ENCODE data around the gene ELOVL6.
"Not testable (repeated sequence)": the region's sequence is repeated elsewhere in the genome, so short reads cannot be mapped to it uniquely, and the experiment has no call there.

ELOVL6 gene

DNA sequence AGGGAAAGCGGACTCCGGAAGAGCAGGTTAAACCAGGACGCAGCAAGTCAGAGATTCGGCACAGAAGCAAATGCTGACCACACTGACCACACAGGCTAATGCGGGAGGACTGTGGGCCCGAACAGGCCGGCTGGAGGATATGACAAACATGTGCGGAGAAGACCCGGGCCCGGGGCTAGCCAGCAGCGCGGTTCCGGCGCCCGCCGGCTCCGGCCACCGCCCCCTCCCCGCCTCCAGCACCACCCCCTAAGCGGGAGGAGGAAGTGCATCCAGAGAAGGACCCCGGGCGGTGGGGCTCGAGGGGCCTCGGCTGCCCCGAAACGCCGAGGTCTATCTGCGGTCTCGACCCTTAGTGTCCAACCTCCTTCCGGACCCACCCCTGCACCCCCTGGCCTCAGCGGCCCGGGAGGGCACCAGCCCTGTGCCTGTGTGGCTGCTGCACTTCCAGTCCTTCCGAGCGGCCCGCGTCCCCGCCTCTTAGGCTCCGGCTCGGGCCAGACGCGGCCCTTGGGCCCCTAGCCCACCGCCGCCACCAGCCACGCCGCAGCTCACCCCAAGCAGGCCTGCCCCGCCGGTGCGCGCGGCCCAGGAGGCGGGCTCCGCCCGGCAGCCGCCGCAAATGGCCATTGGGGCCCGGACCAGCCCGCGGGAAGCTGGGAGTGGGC, 2.1 kb downstream of the ELOVL6 start:
- peak; percentile 47 for DNase-seq

DNA sequence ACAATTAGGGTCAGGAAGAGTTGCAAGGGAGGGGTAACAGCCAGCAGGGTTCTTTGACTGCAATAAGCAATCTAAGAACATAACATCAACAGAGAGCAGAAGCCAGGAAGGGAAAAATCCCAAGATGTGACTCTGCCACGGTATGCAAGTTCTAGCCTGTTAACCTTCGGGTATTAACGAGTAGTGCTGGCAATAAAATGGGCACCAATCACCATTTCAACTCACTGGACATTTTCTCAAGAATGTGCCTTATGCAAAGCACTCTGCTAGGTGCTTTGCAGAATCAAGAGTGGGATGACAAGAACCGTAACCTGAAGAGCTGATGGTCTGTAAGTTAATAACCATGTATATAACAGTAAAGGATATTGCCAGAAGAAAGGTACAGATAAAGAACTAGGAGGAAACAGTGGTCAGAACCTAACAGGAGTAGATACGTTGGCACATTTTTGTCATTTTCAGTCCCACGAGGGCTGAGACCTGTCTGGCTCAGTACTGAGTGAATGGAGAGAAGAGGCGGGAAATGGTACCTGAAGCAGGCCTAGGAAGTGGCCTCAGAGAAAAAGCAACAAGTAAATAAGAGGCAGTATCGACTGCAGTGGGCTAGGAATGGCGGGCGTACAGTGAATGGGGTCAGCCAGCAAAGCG, 2.7 kb downstream of the ELOVL6 start:
- peak; percentile 47 for DNase-seq

DNA sequence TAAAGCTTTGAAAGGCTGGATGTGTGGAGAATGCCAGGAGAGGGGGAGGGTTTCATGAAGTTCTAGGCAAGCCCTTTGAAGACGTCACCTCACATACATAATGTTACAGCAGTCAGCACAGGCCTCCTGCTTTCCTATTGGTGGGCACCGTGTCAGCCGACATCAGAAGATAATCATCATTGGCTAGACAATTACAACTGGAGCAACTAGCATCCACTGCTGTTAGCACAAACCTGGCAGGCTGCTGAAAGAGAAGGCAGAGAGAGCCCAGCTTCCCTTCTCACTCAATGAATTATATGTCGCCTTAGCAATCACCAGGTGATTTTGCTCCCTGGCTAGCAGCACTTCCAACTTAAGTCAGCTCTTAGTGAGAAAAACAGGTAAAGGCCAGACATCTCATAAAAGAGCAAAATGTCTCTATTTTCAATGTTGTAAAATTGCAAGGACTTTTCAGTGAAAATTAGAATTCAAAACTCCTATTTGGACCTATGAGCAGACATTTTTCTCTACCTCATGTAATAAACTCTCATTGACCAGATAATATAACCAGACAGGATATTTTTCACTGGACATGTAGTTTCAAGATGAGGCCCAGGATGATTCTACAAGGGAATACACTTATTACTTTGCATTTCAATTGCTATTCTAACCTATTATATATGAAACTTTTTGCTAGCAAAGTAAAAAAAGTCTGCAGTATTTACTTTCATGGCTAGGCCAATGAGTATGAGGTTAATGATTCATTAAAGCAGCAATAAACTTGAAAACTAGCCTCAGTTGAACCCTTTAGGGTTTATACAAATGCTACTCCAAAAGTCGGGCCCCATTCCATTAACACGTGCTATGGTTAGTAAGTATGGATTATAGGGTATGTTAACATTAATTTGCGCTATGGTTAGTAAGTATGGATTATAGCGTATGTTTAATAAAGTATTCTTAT, 4.3 kb downstream of the ELOVL6 start:
- peak; percentile 84 for DNase-seq

DNA sequence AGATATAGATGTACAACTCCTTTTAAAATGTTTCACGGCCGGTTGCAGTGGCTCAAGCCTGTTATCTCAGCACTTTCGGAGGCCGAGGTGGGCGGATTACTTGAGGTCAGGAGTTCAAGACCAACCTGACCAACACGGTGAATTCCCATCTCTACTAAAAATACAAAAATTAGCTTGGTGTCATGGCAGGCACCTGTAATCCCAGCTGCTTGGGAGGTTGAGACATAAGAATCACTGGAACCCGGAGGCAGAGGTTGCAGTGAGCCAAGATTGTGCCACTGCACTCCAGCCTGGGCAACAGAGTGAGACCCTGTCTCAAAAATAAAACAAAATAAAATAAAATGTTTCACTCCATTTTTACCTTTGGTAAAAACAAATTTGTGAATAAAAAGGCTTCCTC, 5.1 kb downstream of the ELOVL6 start:
- not testable (repeated sequence) for DNase-seq

DNA sequence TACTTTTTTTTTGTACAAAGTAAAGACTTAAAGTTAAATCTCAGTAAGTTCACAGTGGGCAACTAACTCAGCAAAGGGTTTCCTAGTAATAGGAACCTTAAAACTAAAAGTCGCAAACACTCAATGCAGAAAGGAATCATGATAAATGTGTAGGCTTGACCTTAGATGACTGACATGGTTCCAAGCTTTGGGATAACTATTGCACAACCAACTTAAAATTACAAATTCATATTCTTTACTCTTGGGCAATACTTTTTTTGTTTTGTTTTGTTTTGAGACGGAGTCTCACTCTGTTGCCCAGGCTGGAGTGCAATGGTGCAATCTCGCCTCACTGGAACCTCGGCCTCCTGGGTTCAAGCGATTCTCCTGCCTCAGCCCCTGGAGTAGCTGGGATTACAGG, 8.2 kb downstream of the ELOVL6 start:
- DNase-seq: no peak

DNA sequence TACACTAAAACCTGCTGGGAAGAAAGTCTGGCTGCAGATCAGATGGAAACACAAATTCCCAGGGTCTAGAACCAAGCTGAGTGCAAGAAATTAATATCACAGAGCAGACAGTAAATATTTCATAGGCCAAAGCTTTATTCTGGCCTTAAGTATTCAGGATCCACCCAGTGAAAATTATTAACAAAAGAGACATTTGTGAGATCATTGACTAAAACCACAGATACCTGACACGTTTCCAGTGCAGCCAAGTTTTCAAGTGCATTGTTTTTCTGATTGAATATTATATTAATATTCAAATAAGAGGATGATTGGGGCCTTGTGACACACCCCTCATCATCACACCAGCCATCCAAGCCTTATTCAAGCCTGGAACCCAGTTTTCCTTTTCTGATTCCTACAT, 10.3 kb downstream of the ELOVL6 start:
- no peak for DNase-seq

DNA sequence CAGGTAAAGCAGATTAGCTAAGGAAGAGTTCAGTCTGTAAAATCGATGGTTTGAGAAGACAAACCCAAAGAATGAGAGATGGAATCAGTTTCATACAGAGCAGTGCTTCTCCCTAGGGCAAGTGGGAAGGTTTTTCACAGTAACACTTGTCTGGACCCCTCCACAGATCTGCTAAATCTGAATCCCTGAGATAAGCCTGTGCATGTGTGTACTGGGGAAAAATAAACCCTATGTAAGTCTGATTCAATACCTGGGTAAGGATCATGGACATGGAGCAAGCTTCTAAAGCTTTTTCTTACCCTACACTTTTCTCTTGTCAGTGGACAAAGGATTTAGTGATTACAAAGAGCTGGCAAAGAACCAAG, 13.6 kb downstream of the ELOVL6 start:
- DNase-seq: no peak

DNA sequence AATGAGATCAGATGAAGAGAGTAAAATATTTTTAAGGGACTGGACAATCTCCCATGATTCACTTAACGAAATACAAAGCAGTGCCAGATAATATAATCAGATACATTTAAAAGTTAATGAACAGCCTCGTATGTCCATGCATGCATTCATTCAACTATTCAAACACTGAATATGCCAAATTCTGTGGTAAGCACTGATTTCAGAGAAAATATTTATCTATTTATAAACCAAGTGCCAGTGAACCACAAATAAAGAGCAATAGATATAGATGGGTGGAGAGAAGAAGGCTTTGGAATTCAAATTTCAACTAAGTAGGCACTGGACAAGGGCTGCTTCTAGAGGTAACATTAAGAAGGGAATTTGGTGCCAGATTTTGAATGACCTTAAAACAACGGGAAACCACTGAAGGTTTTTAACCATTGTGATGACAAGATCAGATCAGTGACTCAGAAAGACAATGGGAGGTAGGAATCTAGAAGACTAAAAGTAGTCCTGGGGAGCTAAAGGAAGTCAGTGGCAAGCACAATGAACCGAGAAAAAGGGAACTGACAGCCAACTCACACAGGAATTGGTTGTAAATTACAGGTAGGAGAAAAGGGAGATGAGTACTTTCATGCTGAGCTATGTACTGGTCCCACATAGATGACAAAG, 14.2 kb downstream of the ELOVL6 start:
- no peak for DNase-seq

DNA sequence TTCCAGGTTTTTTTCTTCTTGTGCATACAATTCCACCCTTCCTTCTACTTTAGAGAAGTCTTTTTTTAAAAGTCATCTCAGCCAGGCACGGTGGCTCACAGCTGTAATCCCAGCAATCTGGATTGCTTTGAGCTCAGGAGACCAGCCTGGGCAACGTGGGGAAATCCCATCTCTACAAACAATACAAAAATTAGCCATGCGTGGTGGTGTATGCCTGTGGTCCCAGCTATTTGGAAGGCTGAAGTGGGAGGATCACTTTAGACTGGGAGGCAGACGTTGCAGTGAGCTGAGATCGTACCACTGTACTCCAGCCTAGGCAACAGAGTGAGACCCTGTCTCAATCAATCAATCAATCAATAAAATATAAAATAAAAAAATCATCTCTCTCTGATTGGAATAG, 14.8 kb downstream of the ELOVL6 start:
- peak; percentile 34 for DNase-seq

DNA sequence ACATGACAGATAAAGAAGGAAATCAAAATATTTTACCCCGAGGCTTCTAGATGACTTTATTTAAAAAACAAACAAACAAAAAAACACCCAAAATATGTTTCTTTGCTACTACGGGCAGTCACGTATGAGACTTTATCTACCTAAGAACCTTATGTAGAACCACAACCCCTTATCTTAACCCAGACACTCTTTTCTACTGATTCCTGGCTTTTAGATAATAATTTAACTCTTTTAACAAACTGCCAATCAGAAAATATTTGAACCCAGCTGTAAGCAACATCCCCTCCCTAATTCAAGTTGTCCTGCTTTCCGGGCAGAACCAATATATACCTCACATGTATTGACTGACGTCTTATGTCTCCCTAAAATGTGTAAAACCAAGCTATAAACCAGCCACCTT, 15.4 kb downstream of the ELOVL6 start:
- DNase-seq: no peak

DNA sequence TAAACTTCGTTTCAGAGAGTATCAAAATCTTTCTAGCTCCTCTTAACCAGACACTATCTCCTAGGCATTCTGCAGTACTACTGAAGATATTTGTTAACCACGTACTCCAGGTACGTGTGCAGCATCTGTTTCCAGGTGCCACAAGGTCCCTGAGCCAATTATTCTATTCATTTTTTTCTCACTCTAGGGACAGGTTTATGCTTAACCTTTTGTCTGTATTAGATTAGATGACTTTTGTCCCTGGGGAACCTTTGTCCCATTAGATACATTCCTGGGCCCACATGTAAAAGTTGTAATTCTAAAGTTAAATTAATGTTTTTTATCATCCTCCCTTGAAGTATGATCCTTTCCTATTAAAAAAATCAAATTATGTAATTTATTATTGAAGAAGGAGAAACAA, 16.5 kb downstream of the ELOVL6 start:
- DNase-seq: no peak

DNA sequence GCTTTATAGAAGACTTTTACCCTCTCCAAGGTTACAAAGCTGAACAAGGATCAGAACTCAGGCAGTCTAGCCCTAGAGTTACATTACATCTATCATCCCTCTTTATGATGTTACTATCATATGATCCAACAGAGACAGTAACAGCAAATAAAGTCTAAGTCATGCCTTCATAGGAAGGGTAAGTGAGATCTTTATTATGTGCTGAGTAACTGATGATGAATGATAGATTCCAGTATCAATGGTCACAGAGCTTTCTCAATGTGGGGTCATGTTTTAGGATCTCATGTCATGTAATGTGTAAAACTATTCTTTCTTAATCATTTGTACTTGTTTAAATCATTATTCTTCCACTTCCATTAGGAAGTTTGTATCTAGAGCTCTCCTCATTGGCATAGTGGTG, 22.8 kb downstream of the ELOVL6 start:
- DNase-seq: no peak

DNA sequence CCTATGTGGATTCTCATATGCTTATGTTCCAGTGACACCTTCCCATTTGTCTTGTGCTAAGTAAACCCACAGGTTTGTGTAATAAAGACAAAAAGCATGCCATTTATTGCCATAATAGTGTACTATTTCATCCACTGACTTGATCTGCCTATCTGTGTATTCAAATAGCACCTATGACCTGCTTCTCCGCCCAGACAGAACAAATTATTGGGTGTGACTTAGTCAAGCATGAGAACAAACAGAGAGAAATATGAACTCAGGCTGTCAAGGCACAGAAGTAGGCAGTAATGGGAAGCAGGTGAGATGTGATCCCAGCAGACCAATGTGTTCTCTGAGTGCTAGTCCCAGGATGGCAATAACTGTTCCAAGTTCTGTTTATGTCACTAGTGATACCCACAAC, 25.4 kb downstream of the ELOVL6 start:
- peak; percentile 6 for DNase-seq

DNA sequence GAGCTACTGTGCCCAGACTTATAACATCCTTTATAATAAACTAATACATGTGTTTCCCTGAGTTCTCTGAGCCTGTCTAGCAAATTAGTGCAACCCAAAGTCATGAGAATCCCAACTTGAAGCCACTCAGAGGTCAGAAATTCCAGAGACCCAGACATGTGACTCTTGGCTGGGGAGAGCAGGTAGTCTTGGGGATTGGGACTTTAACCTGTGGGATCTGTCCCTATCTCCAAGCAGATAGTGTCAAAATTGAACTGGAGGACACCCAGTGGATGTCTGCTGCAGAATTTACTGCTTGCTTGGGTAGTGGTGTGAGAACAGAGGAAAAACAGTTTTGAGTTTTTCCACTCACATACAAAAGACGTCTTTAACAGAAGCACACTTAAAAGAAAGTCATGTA, 26.4 kb downstream of the ELOVL6 start:
- no peak for DNase-seq

DNA sequence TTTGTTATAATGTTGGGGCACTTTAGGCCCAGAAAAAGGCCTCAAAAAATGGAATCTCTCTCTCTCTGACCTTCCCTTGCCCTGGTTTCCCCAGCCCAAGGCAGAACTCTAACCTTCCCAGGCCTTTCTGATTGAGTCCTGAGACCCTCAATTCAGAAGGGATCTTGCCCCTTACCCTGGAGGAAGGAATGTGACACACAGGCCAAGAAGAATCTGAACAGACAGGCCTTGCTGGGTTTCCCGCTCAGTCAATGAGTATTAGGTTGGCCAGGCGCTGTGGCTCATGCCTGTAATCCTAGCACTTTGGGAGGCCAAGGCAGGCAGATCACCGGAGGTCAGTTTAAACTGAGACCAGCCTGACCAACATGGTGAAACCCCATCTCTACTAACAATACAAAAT, 27.6 kb downstream of the ELOVL6 start:
- DNase-seq: no peak

DNA sequence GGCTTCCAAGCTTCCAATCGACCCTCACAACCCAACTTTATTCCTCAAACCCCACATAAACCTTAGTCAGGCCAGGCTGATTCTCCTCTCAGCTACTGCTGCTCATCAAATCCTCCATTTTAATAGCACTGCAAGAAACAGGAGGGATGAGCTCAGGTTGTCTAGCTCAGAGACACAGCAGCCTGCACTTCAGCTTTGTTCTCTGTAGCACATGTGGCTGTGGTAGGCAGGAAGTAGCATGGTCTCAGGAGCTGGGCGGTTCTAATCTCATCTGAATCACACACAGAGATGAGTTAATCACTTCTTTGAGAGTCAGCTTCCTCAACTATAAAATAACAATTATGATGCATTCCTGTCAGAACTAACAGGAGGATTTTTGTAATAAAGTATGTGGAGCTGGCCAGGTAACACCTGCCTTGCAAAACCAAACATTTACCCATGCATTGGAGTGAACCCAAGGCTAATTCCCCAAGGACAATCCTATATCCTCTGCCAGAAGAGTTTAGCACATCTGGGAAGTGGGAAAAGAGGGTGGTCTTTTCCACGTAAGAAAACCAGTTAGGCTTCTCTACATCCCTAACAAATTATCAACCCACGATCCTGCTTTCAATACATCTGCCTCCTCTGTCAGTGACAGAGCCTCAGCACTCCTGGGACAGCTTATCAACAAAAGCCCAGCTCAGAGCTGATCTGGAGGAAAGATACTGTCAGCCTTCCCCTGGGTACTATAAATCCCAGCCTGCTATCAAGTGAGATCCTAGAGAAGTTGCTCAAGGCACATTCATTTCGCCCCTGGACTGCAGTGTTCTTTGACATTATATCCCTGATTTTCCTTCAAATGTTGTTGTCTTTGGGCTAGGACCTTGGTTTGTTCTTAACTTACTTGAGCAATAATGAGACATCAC, 32.8 kb downstream of the ELOVL6 start:
- peak; percentile 12 for DNase-seq

DNA sequence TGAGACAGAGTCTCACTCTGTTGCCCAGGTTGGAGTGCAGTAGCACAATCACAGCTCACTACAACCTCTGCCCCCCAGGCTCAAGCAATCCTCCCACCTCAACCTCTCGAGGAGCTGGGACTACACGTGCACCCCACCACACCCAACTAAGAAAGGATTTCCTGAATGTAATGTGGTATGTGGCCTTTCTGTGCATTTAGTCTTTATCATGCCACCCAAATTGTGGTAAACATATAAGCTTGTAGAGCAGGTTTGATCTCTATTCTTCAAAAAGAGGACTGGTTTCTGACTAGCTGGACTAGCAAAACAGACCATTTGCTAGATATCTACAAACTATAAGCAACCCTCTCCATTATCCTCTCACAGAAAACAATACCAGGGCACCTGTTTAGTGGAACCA, 33.6 kb downstream of the ELOVL6 start:
- no peak for DNase-seq

DNA sequence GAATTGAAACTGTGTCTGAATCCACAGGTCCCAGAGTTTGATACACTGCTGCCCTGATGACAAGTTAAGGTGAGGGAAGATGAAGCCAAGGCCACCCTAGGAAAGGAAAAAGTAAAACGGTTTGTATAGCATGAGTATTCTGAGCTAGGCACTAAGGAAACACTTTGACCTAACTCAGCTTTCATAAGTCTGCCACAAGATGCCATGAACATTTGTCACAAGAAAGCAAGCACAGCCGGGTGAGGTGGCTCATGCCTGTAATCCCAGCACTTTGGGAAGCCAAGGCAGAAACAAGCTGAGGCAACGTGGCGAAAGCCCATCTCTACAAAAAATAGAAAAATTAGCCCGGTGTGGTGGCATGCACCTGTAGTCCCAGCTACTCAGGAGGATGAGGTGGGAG, 34.2 kb downstream of the ELOVL6 start:
- no peak for DNase-seq

DNA sequence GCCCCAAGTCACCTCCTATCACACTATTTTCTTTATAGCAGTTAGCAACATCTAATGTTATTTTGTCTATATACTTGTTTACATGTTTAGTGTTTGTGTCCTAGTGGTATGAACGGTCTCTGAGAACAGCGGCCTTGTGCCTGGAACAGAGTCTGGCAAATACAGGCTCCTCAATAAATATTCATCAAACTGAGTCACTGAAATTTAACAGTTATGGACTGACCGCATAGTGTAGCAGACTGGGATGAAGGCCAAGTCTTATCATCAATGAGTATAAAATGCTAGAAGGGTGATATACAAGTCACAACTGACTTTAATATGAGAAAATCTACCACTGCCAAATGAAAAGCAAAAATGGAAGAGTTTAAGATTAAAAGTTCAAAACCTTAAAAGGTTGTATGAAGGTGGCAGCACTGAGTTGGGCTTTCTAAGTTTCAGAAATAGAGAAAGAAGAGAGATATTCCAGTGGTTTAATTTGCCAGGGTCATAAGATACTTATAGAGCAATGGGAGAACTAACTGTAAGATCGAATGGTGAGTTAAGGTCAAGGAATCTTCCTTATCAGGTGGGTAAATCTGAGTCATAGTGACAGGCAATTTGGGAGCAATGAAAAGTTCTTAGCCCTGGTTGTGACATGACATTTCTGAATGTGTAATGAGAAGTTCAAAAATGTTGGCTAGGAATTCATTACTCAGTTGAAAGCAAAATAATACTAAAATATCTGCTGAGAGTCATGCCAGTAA, 34.9 kb downstream of the ELOVL6 start:
- no peak for DNase-seq

DNA sequence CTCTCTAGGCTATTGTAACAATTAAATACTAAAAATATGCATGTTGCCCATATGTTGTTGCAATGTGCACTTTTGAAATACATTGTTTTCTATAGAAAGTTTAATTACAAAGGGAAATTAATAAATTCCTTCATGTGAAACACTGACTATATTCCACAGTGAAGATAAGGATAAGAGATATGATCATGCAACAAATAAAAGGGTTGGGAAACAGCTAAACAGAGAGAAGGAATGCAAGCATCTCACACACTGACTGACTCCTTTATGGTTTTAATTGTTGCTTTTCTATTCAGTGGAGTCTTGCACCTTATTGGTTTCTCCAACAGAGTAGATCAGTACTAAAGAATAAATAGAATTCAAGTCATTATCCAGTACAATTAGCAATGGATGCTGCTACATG, 37.8 kb downstream of the ELOVL6 start:
- no peak for DNase-seq

DNA sequence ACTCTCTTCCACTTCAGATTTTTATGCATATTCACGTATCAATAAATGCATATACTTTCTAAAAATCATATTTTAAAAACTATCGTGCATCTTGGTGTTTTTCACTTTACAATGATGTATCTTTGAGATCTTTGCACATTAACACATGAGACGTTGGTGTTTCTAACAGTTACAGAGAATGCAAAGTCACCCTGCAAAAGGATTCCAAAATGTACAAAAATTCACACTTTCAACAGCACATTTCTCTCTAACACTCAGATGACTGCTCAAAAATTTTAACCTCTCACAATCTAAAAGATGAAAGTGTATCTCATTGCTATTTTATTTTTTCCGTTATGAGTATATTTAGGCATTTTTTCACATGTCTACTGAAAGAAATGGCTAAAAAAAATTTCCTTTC, 38.9 kb downstream of the ELOVL6 start:
- DNase-seq: no peak

DNA sequence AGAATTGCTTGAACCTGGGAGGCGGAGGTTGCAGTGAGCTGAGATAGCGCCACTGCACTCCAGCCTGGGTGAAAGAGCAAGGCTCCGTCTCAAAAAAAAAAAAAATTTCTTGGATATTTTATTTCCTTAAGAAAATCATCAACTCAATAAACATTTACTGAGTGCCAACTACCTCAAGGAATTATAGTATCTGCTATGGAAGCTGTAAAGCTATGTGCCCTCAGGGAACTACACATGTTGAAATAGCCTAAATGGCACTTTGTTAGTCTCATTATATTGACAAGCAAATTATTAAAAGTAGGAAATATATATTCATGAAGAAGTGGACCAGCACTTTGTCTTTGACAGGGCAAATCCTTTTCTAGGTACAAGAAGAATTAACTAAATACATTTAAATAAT, 40.8 kb downstream of the ELOVL6 start:
- no peak for DNase-seq
